HUES48 (cell line): ENCODE measurements around the gene SAMD4A.

ENCODE experiments used
- H3K27ac ChIP-seq: one replicate; pipeline ENCODE4 v1.7.0; 2013; ENCODE audit warnings: low read depth, low read length, inconsistent platforms
- H3K27me3 ChIP-seq: 2 replicates; pipeline ENCODE4 v1.6.1; 2013; ENCODE audit warnings: mild to moderate bottlenecking, low read length; ENCODE audit not compliant: control insufficient read depth, insufficient read depth
- H3K36me3 ChIP-seq: 2 replicates; pipeline ENCODE4 v1.6.1; 2013; ENCODE audit warnings: low read length; ENCODE audit not compliant: control insufficient read depth, insufficient read depth
- H3K4me1 ChIP-seq: 2 replicates; pipeline ENCODE4 v1.6.1; 2013; ENCODE audit warnings: mild to moderate bottlenecking, low read length; ENCODE audit not compliant: control insufficient read depth, insufficient read depth
- H3K4me3 ChIP-seq: 2 replicates; pipeline ENCODE4 v1.5.1; 2013; ENCODE audit warnings: mild to moderate bottlenecking, low read depth, low read length
- H3K9ac ChIP-seq: 2 replicates; pipeline ENCODE4 v1.6.1; 2013; ENCODE audit warnings: mild to moderate bottlenecking, low read depth, low read length, moderate library complexity
- H3K9me3 ChIP-seq: 2 replicates; pipeline ENCODE4 v1.6.1; 2013; ENCODE audit warnings: low read length; ENCODE audit not compliant: control insufficient read depth, insufficient read depth

SAMD4A gene

GRCh38 chr14:54547583-54547982 lies 19.3 kb upstream of the SAMD4A start:
- Histone ChIP-seq H3K9me3 (no peaks in the 10 kb centered on the region), H3K27me3 (no peaks in the 10 kb centered on the region), H3K4me1 (0 out of 2 replicates have a peak, but pooled peaks cover 3% of the 10 kb centered on the region), H3K36me3 (no peaks in the 10 kb centered on the region), H3K4me3 (no peak overlapping the region), H3K27ac (no peak overlapping the region), H3K9ac (no peak overlapping the region)

DNA sequence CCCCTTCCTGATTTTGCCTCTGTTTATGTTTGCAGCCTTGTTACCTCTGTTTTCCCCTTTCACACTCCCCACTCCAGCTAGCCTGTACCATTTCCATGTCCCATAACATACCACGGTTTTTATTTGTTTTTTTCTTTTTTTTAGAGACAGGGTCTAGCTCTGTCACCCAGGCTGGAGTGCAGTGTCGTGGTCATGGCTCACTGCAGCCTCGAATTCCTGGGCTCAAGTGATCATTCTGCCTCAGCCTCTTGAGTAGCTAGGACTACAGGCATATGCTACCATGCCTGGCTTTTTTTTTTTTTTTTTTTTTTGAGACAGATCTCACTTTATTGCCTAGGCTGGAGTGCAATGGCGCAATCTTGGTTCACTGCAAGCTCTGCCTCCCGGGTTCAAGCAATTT lies 18.4 kb upstream of the SAMD4A start:
- Histone ChIP-seq H3K9ac (no peak overlapping the region), H3K9me3 (no peaks in the 10 kb centered on the region), H3K27me3 (no peaks in the 10 kb centered on the region), H3K4me3 (no peak overlapping the region), H3K36me3 (no peaks in the 10 kb centered on the region), H3K4me1 (0 out of 2 replicates have a peak, but pooled peaks cover 3% of the 10 kb centered on the region), H3K27ac (no peak overlapping the region)

GRCh38 chr14:54549862-54550261 lies 17.1 kb upstream of the SAMD4A start:
- Histone ChIP-seq H3K4me3 (no peak overlapping the region), H3K27me3 (no peaks in the 10 kb centered on the region), H3K4me1 (0 out of 2 replicates have a peak, but pooled peaks cover 3% of the 10 kb centered on the region), H3K9me3 (no peaks in the 10 kb centered on the region), H3K36me3 (no peaks in the 10 kb centered on the region), H3K9ac (no peak overlapping the region), H3K27ac (no peak overlapping the region)

GRCh38 chr14:54550514-54550913 lies 16.4 kb upstream of the SAMD4A start:
- H3K4me3 ChIP-seq: no peak overlapping the region
- H3K4me1 ChIP-seq: 0 out of 2 replicates have a peak, but pooled peaks cover 3% of the 10 kb centered on the region
- no peaks in the 10 kb centered on the region for H3K9me3 ChIP-seq
- H3K27me3 ChIP-seq: no peaks in the 10 kb centered on the region
- no peak overlapping the region for H3K27ac ChIP-seq
- no peaks in the 10 kb centered on the region for H3K36me3 ChIP-seq
- H3K9ac ChIP-seq: no peak overlapping the region

DNA sequence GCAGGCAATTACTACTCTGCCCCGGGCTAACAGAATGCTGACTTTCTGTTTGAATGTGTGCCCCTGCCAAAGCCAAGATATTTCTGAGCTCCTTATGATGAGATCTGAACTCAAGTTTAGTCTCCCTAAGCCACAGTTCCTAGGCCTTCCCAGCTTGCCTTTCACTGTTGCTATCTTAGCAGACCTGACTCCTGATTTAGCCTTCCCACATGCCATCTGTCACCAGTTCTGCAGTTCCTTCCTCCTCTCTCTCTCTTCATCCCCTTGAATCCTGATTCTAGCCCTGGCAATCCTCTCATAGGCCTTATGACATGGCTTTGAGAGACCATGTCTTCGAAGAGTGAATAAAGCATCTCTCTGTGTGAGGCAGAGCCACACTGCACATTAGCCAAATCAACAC lies 12.5 kb upstream of the SAMD4A start:
- H3K9me3 ChIP-seq: no peaks in the 10 kb centered on the region
- H3K4me1 ChIP-seq: 0 out of 2 replicates have a peak, but pooled peaks cover 3% of the 10 kb centered on the region
- no peak overlapping the region for H3K4me3 ChIP-seq
- no peak overlapping the region for H3K27ac ChIP-seq
- no peaks in the 10 kb centered on the region for H3K27me3 ChIP-seq
- no peak overlapping the region for H3K9ac ChIP-seq
- no peaks in the 10 kb centered on the region for H3K36me3 ChIP-seq

- Histone ChIP-seq H3K4me1 (0 out of 2 replicates have a peak, but pooled peaks cover 3% of the 10 kb centered on the region), H3K9ac (no peak overlapping the region), H3K9me3 (no peaks in the 10 kb centered on the region), H3K27ac (no peak overlapping the region), H3K36me3 (no peaks in the 10 kb centered on the region), H3K4me3 (no peak overlapping the region), H3K27me3 (no peaks in the 10 kb centered on the region)
These were observed 11.3 kb upstream of the SAMD4A start for GRCh38 chr14:54555651-54556050.

DNA sequence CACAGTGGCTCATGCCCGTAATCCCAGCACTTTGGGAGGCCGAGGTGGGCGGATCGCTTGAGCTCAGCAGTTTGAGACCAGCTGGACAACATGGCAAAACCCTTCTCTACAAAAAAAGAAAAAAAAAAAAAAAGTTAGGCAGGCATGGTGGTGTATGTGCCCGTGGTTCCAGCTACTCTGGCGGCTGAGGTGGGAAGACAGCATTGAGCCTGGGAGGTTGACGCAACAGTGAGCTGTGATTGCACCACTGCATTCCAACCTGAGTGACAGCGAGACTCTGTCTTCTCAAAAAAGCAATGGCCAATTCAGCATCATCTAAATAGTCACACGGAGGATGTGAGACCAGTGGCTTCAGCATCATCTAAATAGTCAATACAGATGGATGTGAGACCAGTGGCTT lies 10.4 kb upstream of the SAMD4A start:
- no peak overlapping the region for H3K4me3 ChIP-seq
- 0 out of 2 replicates have a peak, but pooled peaks cover 2% of the 10 kb centered on the region for H3K4me1 ChIP-seq
- H3K36me3 ChIP-seq: no peaks in the 10 kb centered on the region
- no peak overlapping the region for H3K27ac ChIP-seq
- no peaks in the 10 kb centered on the region for H3K9me3 ChIP-seq
- no peaks in the 10 kb centered on the region for H3K27me3 ChIP-seq
- no peak overlapping the region for H3K9ac ChIP-seq

DNA sequence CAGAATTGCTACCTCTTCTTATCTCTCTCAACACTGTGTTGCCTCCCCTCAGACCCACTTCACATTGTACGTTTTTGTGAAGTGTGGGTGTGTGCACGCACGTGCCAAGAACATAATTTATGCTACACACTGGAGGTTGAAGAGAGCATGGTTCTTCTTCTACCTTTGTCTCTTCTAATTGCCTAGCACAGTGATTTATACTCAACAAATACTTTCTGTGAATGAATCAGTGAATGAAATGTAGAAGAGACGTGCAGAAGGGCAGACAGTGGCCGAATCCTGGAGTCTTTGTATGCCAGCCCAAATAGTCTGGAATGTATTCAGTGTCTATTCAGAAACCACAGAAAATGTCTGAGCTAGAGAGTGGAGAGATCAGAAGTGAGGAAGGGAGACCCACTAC lies 4.6 kb upstream of the SAMD4A start:
- Histone ChIP-seq H3K4me3 (no peak overlapping the region), H3K9ac (no peak overlapping the region), H3K4me1 (peaks cover 7% of the 10 kb centered on the region), H3K36me3 (no peaks in the 10 kb centered on the region), H3K27ac (no peak overlapping the region), H3K9me3 (no peaks in the 10 kb centered on the region), H3K27me3 (peaks cover 16% of the 10 kb centered on the region)

DNA sequence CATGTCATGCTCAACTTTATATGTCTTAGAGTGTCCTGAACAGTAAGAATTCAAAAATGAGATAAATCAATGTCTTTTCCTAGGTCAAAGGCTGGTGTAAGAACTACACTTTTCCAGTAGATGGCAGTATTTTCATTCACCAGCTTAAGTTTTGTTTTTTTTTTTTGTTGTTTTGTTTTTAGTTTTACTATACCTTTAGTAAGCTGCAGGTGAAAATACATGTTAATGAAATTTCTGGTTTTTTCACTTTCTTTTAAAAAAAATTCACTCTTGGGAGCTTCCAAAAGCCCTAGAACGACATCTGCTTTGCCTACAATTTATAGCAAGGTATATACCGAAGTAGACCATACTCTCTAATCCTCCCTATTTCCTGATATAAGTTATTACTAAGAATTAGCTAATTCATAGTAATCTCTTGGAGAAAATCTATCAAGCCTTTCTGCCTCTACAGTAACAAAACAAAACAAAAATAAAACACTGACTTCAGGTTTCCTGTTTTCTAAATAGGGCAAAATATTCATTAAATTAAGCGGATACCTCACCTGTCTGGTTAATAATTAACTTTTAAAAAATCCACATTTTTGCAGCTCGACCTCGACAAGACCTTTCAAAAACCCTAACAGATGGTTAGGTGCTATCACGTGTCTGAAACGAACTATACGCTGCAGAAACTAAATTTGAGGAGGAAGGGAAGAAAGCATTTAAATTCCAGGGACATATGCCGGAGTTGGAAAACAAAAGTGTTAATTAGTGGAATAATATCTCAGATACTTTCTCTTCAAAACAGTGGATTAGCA lies 2.7 kb upstream of the SAMD4A start:
- Histone ChIP-seq H3K4me3 (peak overlapping the region; percentile 86), H3K36me3 (no peaks in the 10 kb centered on the region), H3K27me3 (peaks cover 28% of the 10 kb centered on the region), H3K9me3 (no peaks in the 10 kb centered on the region), H3K27ac (no peak overlapping the region), H3K4me1 (peaks cover 13% of the 10 kb centered on the region), H3K9ac (no peak overlapping the region)

GRCh38 chr14:54564868-54565784 lies 1.8 kb upstream of the SAMD4A start:
- peaks cover 19% of the 10 kb centered on the region for H3K4me1 ChIP-seq
- H3K9me3 ChIP-seq: no peaks in the 10 kb centered on the region
- H3K4me3 ChIP-seq: peak overlapping the region; percentile 86
- peak overlapping the region; percentile 73 for H3K9ac ChIP-seq
- H3K27ac ChIP-seq: no peak overlapping the region
- H3K36me3 ChIP-seq: no peaks in the 10 kb centered on the region
- H3K27me3 ChIP-seq: peaks cover 34% of the 10 kb centered on the region
